ENCODE data around the gene HOXB4.

The HOXB4 gene

GRCh38 chr17:48526608-48527546 lies 51.3 kb downstream of the HOXB4 start:
- no peak for DNase-seq
